HepG2 (cell line): ENCODE data around the gene PTPA. TPM values are rescaled to one million over a fixed set of nuclear protein-coding genes. Genes with fewer than 3 reads are reported as not detected.

Source experiments
- CBX1 ChIP-seq: IDR thresholded peaks from one replicate; pipeline ENCODE4 v1.6.1; 2016; ENCODE audit warnings: antibody characterized with exemption, low read depth
- CEBPB ChIP-seq: IDR thresholded peaks from 2 replicates; pipeline ENCODE4 v1.6.1; 2011; ENCODE audit warnings: low read depth, low read length, improper control_type of control experiment, borderline replicate concordance
- CHD4 ChIP-seq: fragments of 200-600 bp; sonication (generic); IDR thresholded peaks from 2 replicates; pipeline ENCODE4 v1.7.0; 2017; ENCODE audit warnings: mild to moderate bottlenecking, low read length, borderline replicate concordance
- JUND ChIP-seq: sonication (generic); formaldehyde crosslinking; IDR thresholded peaks from 2 replicates; pipeline ENCODE4 v1.8.0; 2022; ENCODE audit warnings: mild to moderate bottlenecking, missing genetic modification reagents
- MXI1 ChIP-seq: IDR thresholded peaks from 3 replicates; pipeline ENCODE4 v1.6.1; 2012; ENCODE audit warnings: low read depth, low read length, inconsistent platforms, borderline replicate concordance
- NFATC3 ChIP-seq: sonication (generic); formaldehyde crosslinking; IDR thresholded peaks from 2 replicates; pipeline ENCODE4 v1.5.1; 2020; ENCODE audit warnings: mild to moderate bottlenecking, missing genetic modification reagents
- RBAK ChIP-seq: sonication (generic); formaldehyde crosslinking; IDR thresholded peaks from 2 replicates; pipeline ENCODE4 v1.5.1; 2020; ENCODE audit warnings: mild to moderate bottlenecking, missing genetic modification reagents
- RCOR2 ChIP-seq: IDR thresholded peaks from 2 replicates; pipeline ENCODE4 v1.6.1; 2016; ENCODE audit warnings: missing biosample characterization, missing genetic modification reagents
- SPEN ChIP-seq: sonication (generic); formaldehyde crosslinking; IDR thresholded peaks from 2 replicates; pipeline ENCODE4 v1.5.1; 2020; ENCODE audit warnings: low read depth, mild to moderate bottlenecking, missing genetic modification reagents
- TOE1 ChIP-seq: sonication (generic); formaldehyde crosslinking; IDR thresholded peaks from 2 replicates; pipeline ENCODE4 v1.4.0; 2020; ENCODE audit warnings: mild to moderate bottlenecking, missing genetic modification reagents
- ZKSCAN8 ChIP-seq: IDR thresholded peaks from 2 replicates; pipeline ENCODE4 v1.6.1; 2016; ENCODE audit warnings: borderline replicate concordance, missing genetic modification reagents, missing compliant biosample characterization
- ZMAT3 ChIP-seq: sonication (generic); formaldehyde crosslinking; conservative IDR thresholded peaks from 2 replicates; pipeline ENCODE4 v1.7.0; 2021; ENCODE audit warnings: missing genetic modification reagents
- ZNF292 ChIP-seq: sonication (generic); formaldehyde crosslinking; IDR thresholded peaks from 2 replicates; pipeline ENCODE4 v1.8.1; 2022; ENCODE audit warnings: mild to moderate bottlenecking, low read depth, missing genetic modification reagents, borderline replicate concordance
- ZNF335 ChIP-seq: sonication (generic); formaldehyde crosslinking; IDR thresholded peaks from 2 replicates; pipeline ENCODE4 v1.4.0; 2020; ENCODE audit warnings: missing genetic modification reagents
- ZNF432 ChIP-seq: sonication (generic); formaldehyde crosslinking; IDR thresholded peaks from 2 replicates; pipeline ENCODE4 v1.5.0; 2020; ENCODE audit warnings: missing genetic modification reagents, mild to moderate bottlenecking, borderline replicate concordance
- ZNF451 ChIP-seq: sonication (generic); formaldehyde crosslinking; IDR thresholded peaks from 2 replicates; pipeline ENCODE4 v1.5.0; 2020; ENCODE audit warnings: mild to moderate bottlenecking, missing genetic modification reagents
- ZNF530 ChIP-seq: sonication (generic); formaldehyde crosslinking; IDR thresholded peaks from 2 replicates; pipeline ENCODE4 v1.5.0; 2020; ENCODE audit warnings: low read depth, mild to moderate bottlenecking, missing genetic modification reagents
- polyA plus RNA-seq, 8 experiments: library from polyadenylated mRNA; depleted of rRNA in 3 of 8; stranded (reverse) in 7 of 8; unstranded in 1 of 8; fragments of >200 nt; fragmentation: Illumina TruSeq in 4 of 8; extraction: Trizol in 4 of 8; gene quantifications; 2 replicates each; pipeline versions ENCODE4 v1.2.1 to v1.2.3, GENCODE V29; 2011 to 2016; ENCODE audit warnings: low read depth in 4 of 8, missing spikeins in 1 of 8, mixed read lengths in 1 of 8; ENCODE audit not compliant: insufficient read depth in 1 of 8
- total RNA-seq, 5 experiments: library from RNA; depleted of rRNA; stranded (reverse); fragments of >200 nt; fragmentation: Illumina TruSeq; extraction: Trizol; gene quantifications; 2 replicates each; pipeline ENCODE4 v1.2.3, GENCODE V29; 2016; ENCODE audit warnings: low read depth in 1 of 5
- TF ChIP-seq, protein P1 (sequence below): sonication (generic); formaldehyde crosslinking; IDR thresholded peaks from 2 replicates; pipeline ENCODE4 v1.4.0; 2020; ENCODE audit warnings: missing genetic modification reagents
- TF ChIP-seq, protein P2 (sequence below): sonication (generic); formaldehyde crosslinking; IDR thresholded peaks from 2 replicates; pipeline ENCODE4 v1.5.1; 2020; ENCODE audit warnings: missing genetic modification reagents, mild to moderate bottlenecking, borderline replicate concordance
- TF ChIP-seq, protein P3 (sequence below): IDR thresholded peaks from 2 replicates; pipeline ENCODE4 v1.6.1; 2012; ENCODE audit warnings: inconsistent platforms
- TF ChIP-seq, protein P4 (sequence below): sonication (generic); formaldehyde crosslinking; IDR thresholded peaks from 2 replicates; pipeline ENCODE4 v1.5.0; 2020; ENCODE audit warnings: missing genetic modification reagents

Gene PTPA
- total and polyA plus RNA-seq, 2 of the 13 experiments (the other 11 are each of a cell fraction or from before 2014, with no cell fraction given), result 79.3 to 105 TPM

DNA sequence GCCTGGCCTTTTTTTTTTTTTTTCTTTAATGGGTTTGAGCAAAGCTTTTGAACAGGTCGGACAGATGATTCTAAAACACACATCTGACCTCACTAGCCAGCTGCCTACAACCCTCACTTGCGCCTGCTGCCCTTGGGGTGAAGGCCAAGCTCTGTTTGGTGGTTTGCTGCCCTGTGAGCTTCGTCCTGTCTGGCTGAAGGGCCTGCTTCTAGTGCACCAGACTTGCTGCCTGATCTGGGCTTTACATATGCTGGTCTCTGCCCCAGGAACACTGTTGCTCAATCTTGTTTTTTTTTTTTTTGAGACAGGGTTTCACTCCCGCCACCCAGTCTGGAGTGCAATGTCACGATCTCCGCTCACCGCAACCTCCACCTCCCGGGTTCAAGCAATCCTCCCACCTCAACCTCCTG, 46.7 kb upstream of the PTPA start (continued):
- TF ChIP-seq, protein P1, sequence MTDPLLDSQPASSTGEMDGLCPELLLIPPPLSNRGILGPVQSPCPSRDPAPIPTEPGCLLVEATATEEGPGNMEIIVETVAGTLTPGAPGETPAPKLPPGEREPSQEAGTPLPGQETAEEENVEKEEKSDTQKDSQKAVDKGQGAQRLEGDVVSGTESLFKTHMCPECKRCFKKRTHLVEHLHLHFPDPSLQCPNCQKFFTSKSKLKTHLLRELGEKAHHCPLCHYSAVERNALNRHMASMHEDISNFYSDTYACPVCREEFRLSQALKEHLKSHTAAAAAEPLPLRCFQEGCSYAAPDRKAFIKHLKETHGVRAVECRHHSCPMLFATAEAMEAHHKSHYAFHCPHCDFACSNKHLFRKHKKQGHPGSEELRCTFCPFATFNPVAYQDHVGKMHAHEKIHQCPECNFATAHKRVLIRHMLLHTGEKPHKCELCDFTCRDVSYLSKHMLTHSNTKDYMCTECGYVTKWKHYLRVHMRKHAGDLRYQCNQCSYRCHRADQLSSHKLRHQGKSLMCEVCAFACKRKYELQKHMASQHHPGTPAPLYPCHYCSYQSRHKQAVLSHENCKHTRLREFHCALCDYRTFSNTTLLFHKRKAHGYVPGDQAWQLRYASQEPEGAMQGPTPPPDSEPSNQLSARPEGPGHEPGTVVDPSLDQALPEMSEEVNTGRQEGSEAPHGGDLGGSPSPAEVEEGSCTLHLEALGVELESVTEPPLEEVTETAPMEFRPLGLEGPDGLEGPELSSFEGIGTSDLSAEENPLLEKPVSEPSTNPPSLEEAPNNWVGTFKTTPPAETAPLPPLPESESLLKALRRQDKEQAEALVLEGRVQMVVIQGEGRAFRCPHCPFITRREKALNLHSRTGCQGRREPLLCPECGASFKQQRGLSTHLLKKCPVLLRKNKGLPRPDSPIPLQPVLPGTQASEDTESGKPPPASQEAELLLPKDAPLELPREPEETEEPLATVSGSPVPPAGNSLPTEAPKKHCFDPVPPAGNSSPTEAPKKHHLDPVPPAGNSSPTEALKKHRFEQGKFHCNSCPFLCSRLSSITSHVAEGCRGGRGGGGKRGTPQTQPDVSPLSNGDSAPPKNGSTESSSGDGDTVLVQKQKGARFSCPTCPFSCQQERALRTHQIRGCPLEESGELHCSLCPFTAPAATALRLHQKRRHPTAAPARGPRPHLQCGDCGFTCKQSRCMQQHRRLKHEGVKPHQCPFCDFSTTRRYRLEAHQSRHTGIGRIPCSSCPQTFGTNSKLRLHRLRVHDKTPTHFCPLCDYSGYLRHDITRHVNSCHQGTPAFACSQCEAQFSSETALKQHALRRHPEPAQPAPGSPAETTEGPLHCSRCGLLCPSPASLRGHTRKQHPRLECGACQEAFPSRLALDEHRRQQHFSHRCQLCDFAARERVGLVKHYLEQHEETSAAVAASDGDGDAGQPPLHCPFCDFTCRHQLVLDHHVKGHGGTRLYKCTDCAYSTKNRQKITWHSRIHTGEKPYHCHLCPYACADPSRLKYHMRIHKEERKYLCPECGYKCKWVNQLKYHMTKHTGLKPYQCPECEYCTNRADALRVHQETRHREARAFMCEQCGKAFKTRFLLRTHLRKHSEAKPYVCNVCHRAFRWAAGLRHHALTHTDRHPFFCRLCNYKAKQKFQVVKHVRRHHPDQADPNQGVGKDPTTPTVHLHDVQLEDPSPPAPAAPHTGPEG, result 0 out of 2 replicates have a peak, but pooled peaks have one; percentile 52
- TF ChIP-seq, protein P2, sequence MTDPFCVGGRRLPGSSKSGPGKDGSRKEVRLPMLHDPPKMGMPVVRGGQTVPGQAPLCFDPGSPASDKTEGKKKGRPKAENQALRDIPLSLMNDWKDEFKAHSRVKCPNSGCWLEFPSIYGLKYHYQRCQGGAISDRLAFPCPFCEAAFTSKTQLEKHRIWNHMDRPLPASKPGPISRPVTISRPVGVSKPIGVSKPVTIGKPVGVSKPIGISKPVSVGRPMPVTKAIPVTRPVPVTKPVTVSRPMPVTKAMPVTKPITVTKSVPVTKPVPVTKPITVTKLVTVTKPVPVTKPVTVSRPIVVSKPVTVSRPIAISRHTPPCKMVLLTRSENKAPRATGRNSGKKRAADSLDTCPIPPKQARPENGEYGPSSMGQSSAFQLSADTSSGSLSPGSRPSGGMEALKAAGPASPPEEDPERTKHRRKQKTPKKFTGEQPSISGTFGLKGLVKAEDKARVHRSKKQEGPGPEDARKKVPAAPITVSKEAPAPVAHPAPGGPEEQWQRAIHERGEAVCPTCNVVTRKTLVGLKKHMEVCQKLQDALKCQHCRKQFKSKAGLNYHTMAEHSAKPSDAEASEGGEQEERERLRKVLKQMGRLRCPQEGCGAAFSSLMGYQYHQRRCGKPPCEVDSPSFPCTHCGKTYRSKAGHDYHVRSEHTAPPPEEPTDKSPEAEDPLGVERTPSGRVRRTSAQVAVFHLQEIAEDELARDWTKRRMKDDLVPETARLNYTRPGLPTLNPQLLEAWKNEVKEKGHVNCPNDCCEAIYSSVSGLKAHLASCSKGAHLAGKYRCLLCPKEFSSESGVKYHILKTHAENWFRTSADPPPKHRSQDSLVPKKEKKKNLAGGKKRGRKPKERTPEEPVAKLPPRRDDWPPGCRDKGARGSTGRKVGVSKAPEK (CRISPR knock-in tag), result no peak
- TF ChIP-seq RBAK, result 0 out of 2 replicates have a peak, but pooled peaks have one; percentile 35
- TF ChIP-seq ZKSCAN8 (CRISPR knock-in tag), result 0 out of 2 replicates have a peak, but pooled peaks have one; percentile 32
- TF ChIP-seq, protein P3, sequence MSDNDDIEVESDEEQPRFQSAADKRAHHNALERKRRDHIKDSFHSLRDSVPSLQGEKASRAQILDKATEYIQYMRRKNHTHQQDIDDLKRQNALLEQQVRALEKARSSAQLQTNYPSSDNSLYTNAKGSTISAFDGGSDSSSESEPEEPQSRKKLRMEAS, result peak; percentile 72
- TF ChIP-seq JUND (CRISPR knock-in tag), result 0 out of 2 replicates have a peak, but pooled peaks have one; percentile 20
- 0 out of 2 replicates have a peak, but pooled peaks have one; percentile 20 for TF ChIP-seq ZMAT3 (CRISPR knock-in tag)
- peak; percentile 95; the same call in 1 of the 2 replicates for TF ChIP-seq ZNF292 (CRISPR knock-in tag)
- peak; percentile 38; the same call in 1 of the 2 replicates for TF ChIP-seq CHD4
- TF ChIP-seq, protein P4, sequence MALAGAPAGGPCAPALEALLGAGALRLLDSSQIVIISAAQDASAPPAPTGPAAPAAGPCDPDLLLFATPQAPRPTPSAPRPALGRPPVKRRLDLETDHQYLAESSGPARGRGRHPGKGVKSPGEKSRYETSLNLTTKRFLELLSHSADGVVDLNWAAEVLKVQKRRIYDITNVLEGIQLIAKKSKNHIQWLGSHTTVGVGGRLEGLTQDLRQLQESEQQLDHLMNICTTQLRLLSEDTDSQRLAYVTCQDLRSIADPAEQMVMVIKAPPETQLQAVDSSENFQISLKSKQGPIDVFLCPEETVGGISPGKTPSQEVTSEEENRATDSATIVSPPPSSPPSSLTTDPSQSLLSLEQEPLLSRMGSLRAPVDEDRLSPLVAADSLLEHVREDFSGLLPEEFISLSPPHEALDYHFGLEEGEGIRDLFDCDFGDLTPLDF, result 0 out of 2 replicates have a peak, but pooled peaks have one; percentile 33
- no peak for TF ChIP-seq ZNF432
- no peak for TF ChIP-seq NFATC3
- TF ChIP-seq ZNF335 (CRISPR knock-in tag), result peak; percentile 48; the same call in 1 of the 2 replicates
- no peak for TF ChIP-seq ZNF530 (CRISPR knock-in tag)
- peak; percentile 74; the same call in 1 of the 2 replicates for TF ChIP-seq ZNF451 (CRISPR knock-in tag)
- TF ChIP-seq CEBPB, result peak; percentile 93
- no peak for TF ChIP-seq TOE1 (CRISPR knock-in tag)
- peak; percentile 82 for TF ChIP-seq SPEN (CRISPR knock-in tag)
- TF ChIP-seq RCOR2 (CRISPR knock-in tag), result peak; percentile 65
- no peak for TF ChIP-seq CBX1
- peak; percentile 28; the same call in 1 of the 3 replicates for TF ChIP-seq MXI1
